Right lung (tissue), 10 donors: ENCODE data around the gene RHBDD3. TPM values are rescaled to one million over a fixed set of nuclear protein-coding genes. Genes with fewer than 3 reads are reported as not detected.

ENCODE experiments used
- DNase-seq, 2 donors: peaks; one replicate each; pipeline ENCODE4 v3.0.0-alpha.2; 2013
- long read RNA-seq, 8 donors: transcript quantifications; one replicate each; lab custom pipeline, GENCODE V29; 2026
- polyA plus RNA-seq, 5 donors: library from polyadenylated mRNA; unstranded; fragments of 120-200 nt; gene quantifications; one replicate each; pipeline versions ENCODE4 v1.2.1 to v1.2.3, GENCODE V29; 2013; ENCODE audit warnings: inconsistent platforms in 1 of 5, low replicate concordance in 1 of 5; ENCODE audit not compliant: insufficient read length in 5 of 5, insufficient read depth in 1 of 5

Gene RHBDD3
- polyA plus RNA-seq, result 10 to 100 TPM; 23.2 to 48.0 (median 33.5) TPM
- long read RNA-seq, donor 1, transcript RHBDD3-201 (7 exons, 1,794 nt), result minor isoform, 5 of 16 reads
- long read RNA-seq, donor 1, transcript RHBDD3-206 (3 exons, 999 nt), result major isoform, 11 of 16 reads
- long read RNA-seq, donor 1, partial matches to known transcripts, result 0 of 16 reads
- long read RNA-seq, donor 1, other reads (novel, unspliced or antisense), result 0 of 16 reads
- long read RNA-seq, donor 2, transcript RHBDD3-201 (7 exons, 1,794 nt), result major isoform, 5 of 8 reads
- long read RNA-seq, donor 2, partial matches to known transcripts, result 0 of 8 reads
- long read RNA-seq, donor 2, other reads (novel, unspliced or antisense), result 0 of 8 reads
- long read RNA-seq, donor 3, transcript RHBDD3-206 (3 exons, 999 nt), result major isoform, 7 of 23 reads
- long read RNA-seq, donor 3, transcript RHBDD3-201 (7 exons, 1,794 nt), result minor isoform, 5 of 23 reads
- long read RNA-seq, donor 3, partial matches to known transcripts, result 11 of 23 reads
- long read RNA-seq, donor 3, other reads (novel, unspliced or antisense), result 0 of 23 reads
- long read RNA-seq, donor 4, transcript RHBDD3-206 (3 exons, 999 nt), result major isoform, 5 of 5 reads
- long read RNA-seq, donor 4, partial matches to known transcripts, result 0 of 5 reads
- long read RNA-seq, donor 4, other reads (novel, unspliced or antisense), result 0 of 5 reads
- long read RNA-seq, donor 5, transcript RHBDD3-206 (3 exons, 999 nt), result major isoform, 8 of 578 reads
- long read RNA-seq, donor 5, partial matches to known transcripts, result 531 of 578 reads
- long read RNA-seq, donor 5, other reads (novel, unspliced or antisense), result 35 of 578 reads
- long read RNA-seq, donor 6, transcript RHBDD3-206 (3 exons, 999 nt), result major isoform, 7 of 9 reads
- long read RNA-seq, donor 6, partial matches to known transcripts, result 0 of 9 reads
- long read RNA-seq, donor 6, other reads (novel, unspliced or antisense), result 0 of 9 reads
- long read RNA-seq, donor 7, transcript RHBDD3-206 (3 exons, 999 nt), result major isoform, 9 of 20 reads
- long read RNA-seq, donor 7, partial matches to known transcripts, result 6 of 20 reads
- long read RNA-seq, donor 7, other reads (novel, unspliced or antisense), result 0 of 20 reads
- long read RNA-seq, donor 8, transcript RHBDD3-206 (3 exons, 999 nt), result major isoform, 7 of 8 reads
- long read RNA-seq, donor 8, partial matches to known transcripts, result 0 of 8 reads
- long read RNA-seq, donor 8, other reads (novel, unspliced or antisense), result 0 of 8 reads

GRCh38 chr22:29267858-29268510 lies at the start of gene RHBDD3, which contains the start of gene EWSR1:
Gene RHBDD3, minus strand, starts transcription at chr22:29267981. Its CDS starts 2,355 bp downstream, at chr22:29265626.
Gene EWSR1, plus strand, starts transcription at chr22:29268268. Its CDS starts 69 bp downstream, at chr22:29268337.
- DNase-seq, result peak; percentile 96 to 97

DNA sequence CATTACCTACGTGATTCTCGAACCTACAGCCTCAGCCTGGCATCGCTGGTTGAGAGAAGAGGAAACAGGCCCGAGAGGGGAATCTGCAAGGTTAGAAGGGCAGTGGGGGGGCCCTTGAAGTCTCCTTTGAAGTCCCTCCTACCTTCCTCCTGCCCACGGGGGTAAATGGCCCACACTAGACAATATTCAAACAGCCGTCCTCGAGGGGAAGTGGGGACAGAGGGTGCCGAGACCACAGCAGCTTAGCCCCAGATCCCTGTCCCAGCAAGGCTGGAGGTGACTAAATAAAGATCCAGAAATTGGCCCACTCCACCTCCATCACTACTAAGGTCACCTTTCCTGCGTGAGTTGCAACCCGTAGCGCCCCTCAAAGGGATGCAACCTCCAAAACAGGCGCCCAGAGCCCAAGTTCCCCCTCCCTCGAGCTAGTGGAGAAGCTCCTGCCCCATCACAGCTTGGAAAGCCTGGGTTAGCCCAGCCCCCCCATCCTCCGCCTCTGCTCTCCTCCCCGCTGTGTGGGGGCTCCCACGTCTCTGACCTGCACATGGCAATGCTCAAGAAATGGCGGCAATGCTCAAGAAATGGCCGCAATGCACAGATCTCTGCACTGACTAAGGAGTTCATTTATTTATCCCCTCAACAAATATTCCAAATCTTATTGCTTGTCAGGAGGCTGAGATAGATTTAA lies 48.5 kb upstream of the RHBDD3 start:
- DNase-seq, result no peak

DNA sequence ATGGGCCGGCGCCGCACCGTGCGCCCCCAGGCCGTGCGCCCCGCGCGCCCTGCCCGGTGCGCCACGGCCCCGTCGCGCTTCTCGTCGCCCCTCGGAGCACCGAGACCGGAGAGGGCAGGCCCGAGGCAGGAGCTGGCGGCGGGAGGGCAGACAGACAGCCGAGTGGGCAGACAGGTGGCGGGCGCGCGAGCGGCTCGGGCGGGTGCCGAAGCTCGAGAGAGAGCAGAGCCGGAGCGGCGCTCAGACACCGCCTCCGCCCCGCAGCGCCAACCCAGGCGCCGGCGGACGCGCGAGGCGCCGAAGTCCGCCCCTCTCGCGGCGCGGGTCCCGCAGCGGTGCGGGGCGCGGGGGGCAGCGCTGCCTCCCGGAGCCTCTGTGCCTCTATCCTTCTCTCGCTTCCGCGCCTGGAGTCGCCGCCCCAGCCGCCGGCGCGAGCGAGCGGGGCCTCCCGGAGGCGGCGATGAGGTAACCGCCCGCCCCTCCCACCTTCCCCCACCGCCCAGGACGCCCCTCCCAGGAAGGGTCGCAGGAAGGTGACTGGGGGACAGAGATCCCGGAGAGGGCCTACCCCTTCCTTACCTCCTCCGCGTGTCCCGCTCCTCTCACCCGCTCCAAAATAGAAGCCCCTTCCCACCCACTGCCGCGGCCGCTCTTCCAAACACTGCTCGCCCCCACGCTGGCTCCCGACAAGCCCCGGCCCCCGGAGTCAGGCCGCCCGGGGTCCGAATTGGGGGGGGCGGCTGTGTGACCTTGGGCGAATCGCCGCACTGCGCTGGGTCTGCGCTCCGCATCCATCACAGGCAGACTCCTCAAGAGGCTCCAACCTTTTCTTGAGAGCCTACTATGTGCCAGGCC lies 47.7 kb upstream of the RHBDD3 start, which contains the start of gene RASL10A:
Gene RASL10A, minus strand, starts transcription at position 412 of the 855 bp plus-strand sequence. CDS start 451 bp downstream, outside the sequence.
- no peak for DNase-seq

DNA sequence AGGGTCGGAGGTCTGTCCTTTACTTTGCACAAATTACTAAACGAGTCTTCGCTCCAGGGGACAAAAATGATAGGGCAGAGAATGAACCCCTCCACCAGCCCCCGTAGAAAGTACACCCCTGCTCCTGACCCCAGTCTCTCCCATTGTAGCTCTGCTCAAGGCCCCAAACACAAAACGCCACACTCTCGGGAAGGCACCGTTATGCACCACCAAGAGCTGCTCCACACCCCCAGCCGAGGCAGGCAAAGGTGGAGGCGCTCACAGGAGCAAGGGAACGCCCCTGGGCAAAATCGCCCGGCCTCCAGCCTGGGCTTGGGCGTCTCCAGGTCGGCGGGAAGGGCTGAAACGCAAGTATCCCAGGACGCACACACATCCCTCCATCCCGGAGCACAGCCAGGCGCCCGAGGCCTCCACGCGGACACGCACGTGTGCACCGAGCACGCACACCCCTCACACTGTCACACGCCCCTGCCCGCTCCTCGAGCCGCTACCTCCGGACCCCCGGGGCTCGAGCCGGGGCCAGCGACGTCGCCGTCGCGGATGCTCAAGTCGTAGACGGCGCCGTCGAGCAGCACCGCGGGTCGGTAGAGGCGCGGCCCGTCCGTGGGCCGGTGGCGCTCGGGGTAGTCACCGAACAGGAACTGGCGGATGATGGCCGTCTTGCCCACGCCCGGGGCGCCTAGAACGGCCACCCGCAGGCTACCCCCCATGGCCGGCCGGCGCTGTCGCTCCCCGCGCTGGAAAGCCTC lies 46.9 kb upstream of the RHBDD3 start:
- no peak for DNase-seq

- DNase-seq, result no peak
Observed at GRCh38 chr22:29313576-29314466, 46.0 kb upstream of the RHBDD3 start.

DNA sequence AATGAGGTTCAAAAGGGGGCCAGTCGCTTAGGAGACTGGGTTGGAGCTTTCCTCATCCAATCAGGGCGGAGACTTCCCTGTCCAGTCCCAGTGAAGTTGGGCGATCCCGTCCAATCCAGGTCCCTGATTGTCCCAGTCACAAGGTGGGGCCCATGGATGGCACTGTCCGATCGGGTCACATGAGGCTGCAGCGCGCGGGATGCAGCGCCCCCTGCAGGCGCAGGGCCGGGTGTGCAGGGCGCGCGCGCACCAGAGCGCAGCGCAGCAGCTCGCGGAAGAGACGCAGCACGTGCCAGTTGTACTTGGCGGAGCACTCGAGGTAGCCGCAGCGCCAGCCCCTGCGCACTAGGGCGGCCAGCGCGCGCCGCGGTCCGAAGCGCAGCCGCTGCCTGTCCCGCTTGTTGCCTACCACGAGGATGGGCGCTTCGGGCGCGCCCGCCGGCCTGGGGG lies 45.4 kb upstream of the RHBDD3 start:
- DNase-seq, result peak; percentile 37 to 42

DNA sequence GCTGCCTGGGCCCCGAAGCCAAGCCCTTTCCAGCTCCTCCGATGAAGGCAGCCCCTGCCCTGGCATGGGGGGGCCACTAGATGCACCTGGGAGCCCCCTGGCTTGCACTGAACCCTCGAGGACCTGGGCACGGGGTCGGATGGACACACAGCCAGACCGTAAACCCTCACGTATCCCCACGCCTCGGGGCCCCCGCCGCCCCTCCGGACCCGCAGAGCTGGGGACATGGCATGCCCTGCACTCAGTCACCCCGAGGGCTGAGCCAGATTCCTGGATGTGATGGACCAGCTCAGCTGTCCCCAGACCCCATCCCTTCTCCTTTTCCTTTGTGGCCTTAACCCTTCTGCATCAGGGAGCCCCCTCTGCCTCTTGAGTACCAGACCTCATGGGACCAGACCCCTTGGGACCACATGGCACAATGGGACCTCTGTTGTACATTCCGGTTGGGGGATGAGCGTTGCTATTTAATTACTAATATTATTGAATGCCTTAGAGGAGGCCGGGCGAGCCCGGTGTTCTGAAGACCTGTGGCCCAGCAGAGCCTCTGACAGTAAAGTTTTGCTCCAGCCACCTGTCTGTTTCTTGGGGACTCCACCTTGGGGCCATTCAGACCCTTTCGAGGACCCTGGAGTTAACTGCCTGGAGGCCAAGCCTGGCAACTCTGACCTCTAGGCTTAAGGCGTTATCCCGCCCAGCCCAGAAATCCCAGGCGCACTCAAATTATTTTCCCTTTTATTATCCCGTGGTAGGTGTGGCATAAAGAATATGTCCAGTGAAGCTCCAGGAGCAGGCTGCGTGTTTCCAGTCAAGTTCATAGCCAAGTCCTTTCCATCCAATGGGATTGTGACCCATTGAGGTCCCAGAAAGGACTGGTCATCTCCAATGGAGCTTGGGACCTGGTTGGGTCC lies 44.7 kb upstream of the RHBDD3 start:
- no peak for DNase-seq

DNA sequence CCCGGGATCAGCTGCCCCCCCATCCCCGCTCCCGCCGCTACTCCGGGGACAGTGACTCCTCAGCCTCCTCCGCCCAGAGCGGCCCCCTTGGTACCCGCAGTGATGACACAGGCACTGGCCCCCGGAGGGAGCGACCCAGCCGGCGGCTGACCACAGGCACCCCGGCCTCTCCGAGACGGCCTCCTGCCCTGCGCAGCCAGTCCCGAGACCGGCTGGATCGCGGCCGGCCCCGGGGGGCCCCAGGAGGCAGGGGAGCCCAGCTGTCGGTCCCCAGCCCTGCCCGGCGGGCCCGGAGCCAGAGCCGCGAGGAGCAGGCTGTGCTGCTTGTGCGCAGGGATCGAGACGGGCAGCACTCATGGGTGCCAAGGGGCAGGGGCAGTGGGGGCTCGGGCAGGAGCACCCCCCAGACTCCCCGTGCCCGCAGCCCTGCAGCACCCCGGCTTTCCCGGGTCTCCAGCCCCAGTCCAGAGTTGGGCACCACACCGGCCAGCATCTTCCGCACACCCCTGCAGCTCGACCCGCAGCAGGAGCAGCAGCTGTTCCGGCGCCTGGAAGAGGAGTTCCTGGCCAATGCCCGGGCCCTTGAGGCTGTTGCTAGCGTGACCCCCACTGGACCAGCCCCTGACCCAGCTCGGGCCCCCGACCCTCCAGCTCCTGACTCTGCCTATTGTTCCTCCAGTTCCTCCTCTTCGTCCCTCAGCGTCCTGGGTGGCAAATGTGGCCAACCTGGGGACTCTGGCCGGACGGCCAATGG lies 43.9 kb upstream of the RHBDD3 start:
- no peak for DNase-seq

- peak; percentile 90 to 93 for DNase-seq
Observed at GRCh38 chr22:29310863-29311339, 43.1 kb upstream of the RHBDD3 start.

- DNase-seq, result no peak
Observed at GRCh38 chr22:29310065-29310862, 42.5 kb upstream of the RHBDD3 start.

- no peak for DNase-seq
Observed at GRCh38 chr22:29309332-29310064, 41.7 kb upstream of the RHBDD3 start.

DNA sequence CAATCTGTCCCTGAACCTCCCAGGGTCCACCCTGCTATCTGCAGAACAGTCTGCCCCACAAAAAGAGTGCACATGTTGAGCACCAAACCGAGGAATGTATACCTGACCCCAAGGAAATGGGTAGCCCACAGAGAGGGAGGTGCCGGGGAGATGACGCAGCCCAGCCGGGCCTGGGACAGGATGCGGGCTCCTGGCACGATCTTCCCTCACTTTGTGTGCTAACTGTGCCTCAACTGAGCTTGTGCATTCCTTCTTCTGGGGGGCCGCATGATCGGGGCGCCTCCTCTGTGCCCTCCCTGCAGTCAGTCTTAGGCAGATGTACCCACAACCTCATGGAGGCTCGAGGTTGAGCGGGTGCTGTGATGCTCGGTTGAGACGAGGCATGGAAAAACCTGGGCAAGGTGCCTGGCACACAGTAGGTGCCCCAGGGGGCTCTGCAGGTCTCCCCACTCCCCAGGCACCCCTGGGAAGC lies 41.0 kb upstream of the RHBDD3 start:
- no peak for DNase-seq

GRCh38 chr22:29308148-29308790 lies 40.5 kb upstream of the RHBDD3 start:
- DNase-seq, result no peak
